Heart left ventricle (tissue), 13 donors: ENCODE results near the gene TGFBR2.

Source experiments
- POLR2A ChIP-seq, 2 donors: fragments of 450-650 bp; IDR thresholded peaks; one replicate each; pipeline ENCODE4 v1.6.1; 2017; ENCODE audit warnings: antibody characterized with exemption in 2 of 2, mild to moderate bottlenecking in 2 of 2, moderate library complexity in 2 of 2
- TF ChIP-seq, protein P1 (sequence below), 12 donors: fragments of 200-600 bp; sonication (generic) in 4 of 12; IDR thresholded peaks; one replicate each; pipeline versions ENCODE4 v1.5.0 to v1.8.0; 2018 to 2022; ENCODE audit warnings: antibody characterized with exemption in 12 of 12, mild to moderate bottlenecking in 5 of 12
- donor health status: ischemic (EF 13 %, LVEDD 7.1; RV severe dilation, severe dysfunction).
- donor health status: DM: no; HTN: yes; CAD: no.
- donor health status: DM: no; HTN: no; CAD: no.
- donor health status: ischemic (EF 25% LVEDD 6.9; RV normal size, moderate dysfunction).
- donor health status: ischemic (EF 25% LVEDD 5.7; RV mildly dilated, moderate dysfunction).
- donor health status: ischemic (EF 35%, LVEDD 5.7; RV mildly dilated, moderate dysfunction).
- donor health status: nonischemic (EF 11% LVEDD 7.7; RV severe dilation, severe dysfunction).
- donor health status: DM: yes; HTN: yes; CAD: no.
- donor health status: PGD.
- donor health status: ischemic (EF 29% LVEDD 5.4; RV normal size, mild dysfunction).
- donor health status: nonischemic (EF 23%, LVEDD 6.1; RV moderate dilation, normal function).

DNA sequence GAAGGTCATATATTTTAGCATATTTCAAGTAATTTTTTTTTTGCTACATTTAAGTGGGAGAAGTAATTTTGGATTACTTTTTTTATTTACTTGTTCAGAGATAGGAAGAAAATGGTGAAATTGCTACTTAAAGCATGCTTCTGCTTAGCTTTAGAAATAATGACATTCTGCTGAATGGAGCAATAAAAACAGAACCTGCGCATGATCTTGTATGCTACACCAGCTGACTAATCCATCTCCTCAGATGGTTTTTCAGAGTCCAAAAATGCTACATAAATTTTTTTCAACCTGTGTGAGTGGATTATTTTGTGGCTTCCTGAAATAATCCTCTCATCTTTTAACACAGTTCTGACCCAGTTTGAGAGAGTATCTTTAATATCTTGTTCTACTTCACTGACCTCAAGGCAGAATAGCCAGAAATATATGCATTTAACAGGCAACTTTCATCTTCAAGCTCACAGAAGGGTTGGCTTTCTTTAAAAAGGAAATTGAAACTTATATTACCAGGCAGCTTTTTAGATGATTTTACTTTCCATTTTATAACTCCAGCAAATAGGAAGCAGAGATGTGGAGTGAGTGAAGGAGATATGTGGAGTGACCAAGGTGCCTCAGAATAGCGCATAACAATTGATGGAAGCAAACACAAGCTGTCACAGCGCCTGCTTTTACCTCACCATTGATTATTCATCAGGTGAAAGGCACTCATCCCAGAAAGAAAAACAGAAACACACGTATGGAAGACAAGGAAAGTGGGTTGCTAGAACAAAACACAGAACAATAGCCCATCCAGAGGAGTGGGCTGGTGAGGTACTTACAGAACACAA is 136.6 kb downstream of the TGFBR2 start:
- TF ChIP-seq, protein P1, sequence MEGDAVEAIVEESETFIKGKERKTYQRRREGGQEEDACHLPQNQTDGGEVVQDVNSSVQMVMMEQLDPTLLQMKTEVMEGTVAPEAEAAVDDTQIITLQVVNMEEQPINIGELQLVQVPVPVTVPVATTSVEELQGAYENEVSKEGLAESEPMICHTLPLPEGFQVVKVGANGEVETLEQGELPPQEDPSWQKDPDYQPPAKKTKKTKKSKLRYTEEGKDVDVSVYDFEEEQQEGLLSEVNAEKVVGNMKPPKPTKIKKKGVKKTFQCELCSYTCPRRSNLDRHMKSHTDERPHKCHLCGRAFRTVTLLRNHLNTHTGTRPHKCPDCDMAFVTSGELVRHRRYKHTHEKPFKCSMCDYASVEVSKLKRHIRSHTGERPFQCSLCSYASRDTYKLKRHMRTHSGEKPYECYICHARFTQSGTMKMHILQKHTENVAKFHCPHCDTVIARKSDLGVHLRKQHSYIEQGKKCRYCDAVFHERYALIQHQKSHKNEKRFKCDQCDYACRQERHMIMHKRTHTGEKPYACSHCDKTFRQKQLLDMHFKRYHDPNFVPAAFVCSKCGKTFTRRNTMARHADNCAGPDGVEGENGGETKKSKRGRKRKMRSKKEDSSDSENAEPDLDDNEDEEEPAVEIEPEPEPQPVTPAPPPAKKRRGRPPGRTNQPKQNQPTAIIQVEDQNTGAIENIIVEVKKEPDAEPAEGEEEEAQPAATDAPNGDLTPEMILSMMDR (IDR thresholded peaks at IDR 0.05) = no peak
- no peak for TF ChIP-seq POLR2A (IDR thresholded peaks at IDR 0.05)
